Dermis blood vessel endothelial cell (primary cell): ENCODE data around the gene MGAT4B. TPM values are rescaled to one million over a fixed set of nuclear protein-coding genes. Genes with fewer than 3 reads are reported as not detected.

Source experiments
- DNase-seq: peaks from one replicate; pipeline ENCODE4 v3.0.0; 2010
- total RNA-seq: library from RNA; depleted of rRNA; stranded (reverse); fragments of >200 nt; gene quantifications from 2 replicates; pipeline ENCODE4 v1.2.3, GENCODE V29; 2014

The MGAT4B gene
- total RNA-seq, 1 donor from 2014 or later: 229 TPM

DNA sequence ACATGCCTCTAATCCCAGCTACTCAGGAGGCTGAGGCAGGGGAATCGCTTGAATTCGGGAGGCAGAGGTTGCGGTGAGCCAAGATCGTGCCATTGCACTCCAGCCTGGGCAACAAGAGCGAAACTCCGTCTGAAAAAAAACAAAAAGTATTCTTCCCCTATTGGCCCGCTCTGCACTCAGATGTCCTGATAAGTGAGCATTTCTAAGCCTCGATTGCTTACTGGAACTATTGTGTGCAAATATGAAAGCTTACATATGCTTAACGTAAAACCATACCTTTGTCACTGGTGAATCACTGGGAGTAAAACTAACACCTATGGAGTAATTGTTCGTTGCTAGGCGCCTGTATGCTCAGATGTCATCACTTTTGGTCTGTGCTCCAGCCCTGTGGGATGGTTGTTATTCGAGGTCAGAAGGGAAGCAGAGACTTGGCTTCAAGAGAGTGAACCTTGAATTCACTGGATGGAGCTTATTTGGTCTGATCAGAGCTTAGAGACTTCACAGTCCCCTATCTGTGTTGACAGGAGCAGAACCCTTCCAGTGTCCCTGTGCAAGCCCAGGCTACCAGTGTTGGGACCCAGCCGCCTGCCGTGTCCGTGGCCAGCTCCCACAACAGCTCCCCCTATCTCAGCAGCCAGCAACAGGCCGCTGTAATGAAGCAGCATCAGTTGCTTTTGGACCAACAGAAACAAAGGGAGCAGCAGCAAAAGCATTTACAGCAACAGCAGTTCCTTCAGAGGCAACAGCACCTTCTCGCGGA, 38.2 kb downstream of the MGAT4B start:
- no peak for DNase-seq

DNA sequence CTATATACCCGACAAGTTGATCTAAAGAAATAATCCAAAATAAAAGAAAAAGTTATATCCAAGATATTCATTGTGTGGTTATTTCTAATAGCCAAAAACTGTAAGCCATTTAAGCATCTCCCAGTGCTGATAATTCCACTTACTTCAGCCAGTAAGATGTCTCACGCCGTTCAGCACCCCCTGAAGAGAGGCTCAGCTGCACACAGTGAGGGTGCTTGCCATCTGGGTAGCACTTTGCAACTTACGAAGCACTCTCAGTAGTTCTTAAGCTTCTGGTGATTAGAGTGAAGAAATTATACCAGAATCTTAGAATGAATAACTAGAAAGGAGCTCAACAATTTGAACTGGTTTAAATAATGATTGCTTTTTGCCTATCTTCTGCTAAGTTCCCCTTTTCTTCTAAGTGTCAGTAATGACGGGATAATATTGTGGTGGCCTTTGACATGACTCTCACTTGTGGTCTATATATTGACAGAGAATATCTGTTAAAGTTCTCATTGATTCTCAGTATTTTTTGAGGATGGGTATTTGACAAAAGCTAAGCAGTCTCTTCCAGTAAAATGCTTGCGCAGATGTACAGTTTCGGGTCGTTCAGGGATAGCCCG, 39.1 kb downstream of the MGAT4B start:
- no peak for DNase-seq

DNA sequence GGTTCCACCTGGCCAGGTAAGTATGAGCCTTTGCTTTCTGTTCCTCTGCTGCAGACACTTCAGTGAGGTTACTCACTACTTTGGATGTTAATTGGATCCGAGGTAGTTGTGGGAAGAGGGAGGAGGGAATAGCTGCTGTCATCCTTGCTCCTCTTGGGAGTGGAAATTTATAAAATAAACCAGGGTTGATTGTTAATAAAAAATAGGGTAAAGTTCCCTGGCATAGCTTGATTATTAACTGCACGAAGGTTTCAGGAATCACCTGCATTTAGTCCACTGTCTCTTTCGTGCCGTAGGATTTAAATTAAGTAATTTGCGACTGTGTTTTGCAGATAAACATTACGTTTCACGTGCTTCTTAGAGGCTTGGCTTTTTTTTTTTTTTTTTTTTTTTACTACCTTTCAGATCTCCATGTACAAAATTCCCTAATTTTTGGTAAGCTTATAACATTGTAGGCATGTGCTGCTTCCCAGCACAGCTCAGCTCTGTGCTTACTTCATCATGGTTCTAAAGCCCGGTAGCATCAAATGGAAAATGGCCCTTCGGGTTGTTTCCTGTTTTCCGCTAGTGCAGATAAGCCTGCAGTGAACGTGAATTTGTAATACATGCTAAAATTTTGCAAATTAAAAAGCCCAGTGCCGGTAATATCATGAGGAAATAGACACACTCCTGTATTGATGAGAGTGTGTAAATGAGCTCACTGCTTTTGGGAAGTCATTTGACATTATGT, 39.8 kb downstream of the MGAT4B start:
- peak; percentile 36 for DNase-seq

DNA sequence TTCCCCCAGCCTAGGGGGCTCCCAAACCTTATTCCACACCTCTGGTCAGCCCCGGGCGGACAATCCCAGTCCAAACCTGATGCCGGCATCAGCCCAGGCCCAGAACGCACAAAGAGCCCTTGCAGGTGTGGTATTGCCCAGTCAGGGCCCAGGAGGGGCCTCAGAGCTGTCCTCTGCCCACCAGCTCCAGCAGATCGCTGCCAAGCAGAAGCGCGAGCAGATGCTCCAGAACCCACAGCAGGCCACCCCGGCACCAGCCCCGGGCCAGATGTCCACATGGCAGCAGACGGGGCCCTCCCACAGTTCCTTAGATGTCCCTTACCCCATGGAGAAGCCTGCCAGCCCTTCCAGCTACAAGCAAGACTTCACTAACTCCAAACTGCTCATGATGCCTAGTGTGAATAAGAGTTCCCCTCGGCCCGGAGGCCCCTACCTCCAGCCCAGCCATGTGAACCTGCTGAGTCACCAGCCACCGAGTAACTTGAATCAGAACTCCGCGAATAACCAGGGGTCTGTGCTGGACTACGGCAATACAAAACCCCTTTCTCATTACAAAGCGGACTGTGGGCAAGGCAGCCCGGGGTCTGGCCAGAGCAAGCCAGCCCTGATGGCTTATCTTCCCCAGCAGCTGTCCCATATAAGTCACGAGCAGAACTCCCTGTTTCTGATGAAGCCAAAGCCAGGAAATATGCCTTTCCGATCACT, 40.5 kb downstream of the MGAT4B start:
- DNase-seq: peak; percentile 50

DNA sequence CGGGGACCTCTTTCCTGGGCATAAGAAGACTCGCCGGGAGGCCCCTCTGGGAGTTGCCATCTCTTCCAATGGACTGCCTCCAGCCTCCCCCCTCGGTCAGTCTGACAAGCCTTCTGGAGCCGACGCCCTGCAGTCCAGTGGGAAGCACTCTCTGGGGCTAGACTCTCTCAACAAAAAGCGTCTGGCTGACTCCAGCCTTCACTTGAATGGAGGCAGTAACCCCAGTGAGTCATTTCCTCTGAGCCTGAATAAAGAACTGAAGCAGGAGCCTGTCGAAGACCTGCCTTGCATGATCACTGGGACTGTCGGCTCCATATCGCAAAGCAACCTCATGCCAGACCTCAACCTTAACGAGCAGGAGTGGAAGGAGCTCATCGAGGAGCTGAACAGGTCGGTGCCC, 41.3 kb downstream of the MGAT4B start:
- DNase-seq: peak; percentile 89

DNA sequence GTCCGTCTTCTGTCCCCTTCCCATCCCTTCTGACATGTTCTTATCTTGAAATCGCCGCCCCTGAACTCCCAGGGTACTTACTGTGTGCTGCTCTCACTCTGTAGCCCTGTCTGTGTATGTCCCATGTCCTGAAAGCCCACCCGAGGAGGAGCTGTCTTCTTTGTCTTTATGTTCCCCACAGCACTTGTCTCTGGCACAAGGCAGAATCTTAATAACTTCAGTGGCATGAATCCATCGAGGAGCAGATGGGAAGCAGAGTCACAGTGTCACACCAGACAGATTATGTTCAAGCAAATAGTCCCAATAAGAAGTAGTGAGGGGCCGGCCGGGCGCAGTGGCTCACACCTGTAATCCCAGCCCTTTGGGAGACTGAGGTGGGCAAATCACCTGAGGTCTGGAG, 42.6 kb downstream of the MGAT4B start:
- DNase-seq: no peak

DNA sequence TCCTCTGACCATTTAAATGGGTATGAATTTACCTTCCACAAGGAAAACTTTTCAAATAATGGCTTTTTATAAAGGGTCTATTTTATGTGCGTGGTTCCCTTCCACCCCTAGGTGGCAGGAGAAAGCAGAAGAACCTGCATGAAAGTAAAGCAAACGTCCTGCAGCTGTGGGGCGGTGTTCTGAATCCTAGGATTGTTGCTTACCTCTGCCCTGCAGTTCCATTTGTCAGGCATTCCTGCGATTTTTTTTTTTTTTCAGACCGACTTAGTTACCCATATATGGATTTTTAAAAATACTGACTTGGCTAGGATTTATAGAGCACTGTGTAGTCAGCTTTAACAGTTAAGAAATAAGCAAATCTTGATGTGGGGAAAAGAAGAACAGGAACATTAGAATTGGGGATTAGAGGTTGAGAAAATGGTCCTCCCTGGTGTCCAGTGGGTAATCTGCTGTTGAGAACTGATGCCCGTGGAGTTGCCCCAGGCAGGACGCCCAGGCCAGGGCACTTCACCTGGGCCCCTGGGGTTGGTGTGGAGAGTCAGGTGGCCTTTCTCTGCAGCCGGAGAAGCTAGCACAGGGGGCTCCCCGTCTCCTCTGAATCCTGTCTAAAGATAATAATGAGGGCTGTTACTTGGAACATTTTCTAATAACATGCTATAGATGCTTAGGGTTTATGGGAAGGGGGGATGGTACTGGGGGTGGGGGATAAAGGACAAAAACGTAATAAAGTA, 43.3 kb downstream of the MGAT4B start:
- DNase-seq: peak; percentile 88

DNA sequence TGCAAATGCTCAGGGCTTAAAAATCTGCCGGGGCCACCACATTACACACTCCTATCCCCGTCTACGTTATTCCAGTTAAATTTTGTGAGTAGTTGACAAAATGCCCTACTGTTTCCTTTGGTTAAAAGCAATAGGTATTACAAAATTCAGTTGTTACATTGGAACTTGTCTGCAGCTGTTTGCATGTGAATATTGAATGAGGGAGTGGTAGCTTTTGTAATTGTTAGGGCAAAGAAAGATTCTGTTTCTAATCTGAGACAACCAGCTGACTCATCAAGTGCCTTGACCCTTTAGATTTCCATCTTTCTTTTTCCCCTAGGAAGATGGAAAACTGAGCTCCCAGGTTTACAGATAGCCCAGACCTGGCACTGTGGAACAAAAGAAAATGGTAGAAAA, 43.9 kb downstream of the MGAT4B start:
- no peak for DNase-seq

DNA sequence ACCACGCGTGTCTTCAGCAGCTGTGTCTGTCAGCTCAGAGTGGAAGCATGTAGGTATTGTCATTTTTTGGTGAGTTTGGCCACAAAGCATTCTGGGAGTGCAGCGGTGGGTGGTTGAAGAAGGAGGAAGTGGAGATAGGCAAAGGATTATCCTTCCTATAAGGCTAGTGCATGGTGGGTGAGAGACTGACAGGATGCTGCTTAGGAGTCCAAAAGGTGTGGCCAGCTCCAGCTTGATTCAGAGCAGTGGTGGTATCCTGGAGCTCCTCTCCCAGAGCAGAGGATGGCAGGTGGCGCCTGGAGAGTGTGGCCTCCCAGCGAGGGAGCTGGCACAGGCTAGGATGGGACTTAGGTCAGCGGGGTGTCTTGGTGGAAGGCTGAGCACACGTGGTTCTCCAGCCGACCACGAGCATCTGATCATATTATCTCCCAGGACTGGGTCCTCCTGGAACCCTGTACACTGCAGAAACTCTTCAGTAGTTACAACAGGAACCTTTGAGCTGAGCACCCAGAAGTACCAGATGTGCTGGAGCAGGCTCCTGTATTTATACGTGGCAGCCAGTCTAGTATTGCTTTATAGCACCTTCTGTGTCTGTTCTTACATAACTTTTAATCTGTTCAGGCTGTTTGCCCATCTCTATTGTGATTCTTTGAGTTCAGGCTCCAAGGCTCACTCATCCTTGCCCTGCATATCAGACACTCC, 44.4 kb downstream of the MGAT4B start:
- DNase-seq: no peak

DNA sequence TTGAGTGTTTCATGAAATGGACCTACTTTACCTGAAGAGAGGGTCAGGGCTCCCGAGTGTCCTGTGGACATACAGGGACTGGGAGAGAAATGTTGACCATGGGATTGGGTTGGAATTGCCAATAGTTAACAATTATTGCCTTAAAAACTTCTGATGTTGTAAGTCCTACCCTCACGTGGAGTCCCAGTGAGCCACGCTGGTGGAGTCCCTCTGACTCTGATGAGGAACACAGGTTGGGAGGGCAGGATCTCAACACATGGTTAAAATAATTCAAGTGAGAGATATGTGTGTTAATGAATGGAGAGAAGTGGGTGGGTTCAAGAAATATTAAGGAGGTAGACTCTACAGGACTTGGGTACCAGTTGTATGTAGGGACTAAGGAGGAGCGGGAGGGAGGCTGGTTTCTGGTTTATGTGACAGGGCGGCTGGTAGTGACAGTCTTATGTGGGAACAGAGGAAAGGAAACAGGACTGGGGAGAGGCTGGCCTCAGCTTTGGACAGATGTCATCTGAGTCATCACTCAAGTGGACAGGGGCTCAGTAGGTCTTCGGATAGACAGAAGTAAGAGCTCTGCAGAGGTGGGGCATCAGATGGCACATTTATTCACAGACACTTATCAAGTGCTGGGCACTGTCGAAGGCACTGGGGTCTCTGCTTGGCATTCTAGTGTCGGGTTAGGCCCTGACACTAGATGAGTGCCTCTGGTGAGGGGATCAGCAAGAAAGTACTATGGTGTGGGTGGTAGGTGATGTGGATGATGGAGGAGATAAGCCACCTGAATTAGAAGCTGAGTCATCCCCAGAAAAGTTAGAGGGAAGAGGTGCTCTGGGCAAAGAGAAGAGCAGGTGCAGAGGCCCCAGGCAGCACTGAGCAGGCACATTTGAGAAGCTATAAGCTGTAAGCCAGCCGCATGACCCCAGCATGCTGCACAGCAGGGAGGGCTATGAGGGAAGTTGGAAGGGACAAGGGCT, 46.8 kb downstream of the MGAT4B start:
- no peak for DNase-seq

DNA sequence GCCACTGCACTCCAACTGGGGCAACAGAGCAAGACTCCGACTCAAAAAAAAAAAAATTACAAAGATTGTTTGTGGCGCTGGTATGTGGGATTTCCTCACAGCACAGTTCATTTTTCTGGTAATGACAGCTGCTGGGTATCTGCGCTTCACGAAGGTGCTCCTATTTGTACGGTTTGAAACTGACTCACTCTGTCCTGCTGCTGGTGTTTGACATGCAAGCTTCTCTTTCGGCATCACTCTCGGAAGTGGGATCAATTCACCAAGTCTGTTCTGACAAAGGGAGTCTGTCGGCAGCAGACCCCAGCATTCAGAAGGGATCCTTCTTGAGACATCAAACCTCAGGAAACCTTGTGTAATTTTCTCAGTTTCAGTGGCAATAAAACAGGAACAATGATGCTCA, 47.7 kb downstream of the MGAT4B start:
- DNase-seq: no peak

DNA sequence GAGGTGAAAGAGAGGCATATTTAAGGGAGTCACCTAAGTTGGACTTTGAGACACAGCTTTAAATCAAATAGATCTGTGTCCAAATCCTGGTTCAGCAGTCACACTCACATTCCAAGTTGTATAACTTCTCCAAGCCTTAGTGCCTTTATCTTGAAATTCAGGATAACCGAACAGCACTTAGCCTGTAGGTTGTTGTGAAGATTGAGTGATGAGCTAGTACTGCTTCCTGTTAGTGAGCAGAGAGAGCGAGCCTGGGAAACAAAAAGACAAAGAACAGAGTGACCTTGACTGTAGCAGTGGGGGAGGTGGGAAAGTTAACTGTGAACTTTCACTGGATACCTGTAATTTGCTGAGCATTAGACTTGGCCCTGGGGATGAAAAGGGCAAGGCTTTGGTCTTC, 51.6 kb downstream of the MGAT4B start:
- DNase-seq: peak; percentile 44

DNA sequence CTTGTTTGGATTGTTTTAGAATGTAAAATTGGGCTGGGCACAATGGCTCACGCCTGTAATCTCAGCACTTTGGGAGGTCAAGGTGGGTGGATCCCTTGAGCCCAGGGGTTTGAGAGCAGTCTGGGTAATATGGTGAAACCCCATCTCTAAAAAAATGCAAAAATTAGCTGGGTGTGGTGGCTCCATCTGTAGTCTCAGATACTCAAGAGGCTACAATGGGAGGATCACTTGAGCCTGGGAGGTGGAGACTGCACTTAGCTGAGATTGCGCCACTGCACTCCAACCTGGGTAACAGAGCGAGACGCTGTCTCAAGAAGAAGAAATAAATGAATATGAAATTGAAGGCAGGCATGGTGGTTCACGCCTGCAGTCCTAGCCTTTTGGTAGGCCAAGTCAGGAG, 52.7 kb downstream of the MGAT4B start:
- DNase-seq: no peak

DNA sequence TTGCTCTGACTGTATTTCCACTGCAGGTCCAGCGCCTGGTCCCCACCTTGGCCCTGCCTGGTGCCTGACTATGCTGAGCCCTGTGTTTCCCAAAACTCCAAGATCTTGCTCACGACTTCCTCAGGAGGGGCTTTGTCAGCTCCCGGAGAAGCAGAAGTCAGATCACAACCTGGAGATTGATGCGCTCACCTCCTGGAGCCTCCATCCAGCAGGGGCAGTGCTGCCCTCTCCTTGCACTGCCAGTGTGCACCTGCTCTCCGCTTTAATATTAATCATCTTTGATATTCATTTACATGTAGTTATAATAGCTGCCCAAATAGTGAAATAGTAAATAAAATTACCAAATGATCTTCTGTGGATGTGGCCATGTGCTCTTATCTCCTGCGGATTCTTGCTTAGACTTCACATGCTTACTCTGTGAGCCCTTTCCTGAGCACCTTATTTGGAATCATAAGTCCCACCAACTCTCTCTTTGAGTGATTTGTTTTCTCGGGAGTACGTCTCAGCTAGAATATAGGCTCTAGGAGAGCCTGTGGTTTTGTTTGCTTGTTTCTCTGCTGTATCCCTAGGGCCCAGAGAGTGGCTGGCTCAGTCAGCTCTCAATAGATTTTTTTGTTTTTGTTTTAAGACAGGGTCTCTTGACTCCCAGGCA, 56.7 kb downstream of the MGAT4B start:
- DNase-seq: no peak

DNA sequence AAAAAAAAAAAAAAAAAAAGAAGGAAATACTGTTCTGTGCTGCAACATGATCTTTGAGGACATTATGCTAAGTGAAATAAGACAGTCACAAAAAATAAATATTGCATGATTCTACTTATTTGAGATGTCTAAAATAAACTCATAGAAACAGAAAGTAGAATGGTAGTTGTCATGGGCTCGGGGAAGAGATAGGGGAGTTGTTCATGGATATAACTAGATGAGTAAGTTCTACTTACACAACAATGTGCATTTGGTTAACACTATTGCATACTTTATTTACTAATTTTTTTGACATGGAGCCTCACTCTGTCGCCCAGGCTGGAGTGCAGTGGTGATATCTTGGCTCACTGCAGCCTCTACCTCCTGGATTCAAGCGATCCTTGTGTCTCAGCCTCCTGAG, 58.9 kb downstream of the MGAT4B start:
- no peak for DNase-seq

Other genes starting within 250 kb of the MGAT4B start
- 656 and 803 TPM in 2 replicates for gene HNRNPH1, start 183.2 kb downstream of the MGAT4B start, total RNA-seq
- not detected in 2 replicates for gene CBY3, start 125.8 kb downstream of the MGAT4B start, total RNA-seq
- gene CANX, start 107.9 kb downstream of the MGAT4B start, total RNA-seq: 796 and 1,147 TPM in 2 replicates
- gene MAML1, start 74.0 kb downstream of the MGAT4B start, total RNA-seq: 9.2 and 15.6 TPM in 2 replicates
- 0.79 and 0.85 TPM in 2 replicates for gene LTC4S, start 12.9 kb downstream of the MGAT4B start, total RNA-seq
- gene SQSTM1, start 14.0 kb upstream of the MGAT4B start, total RNA-seq: 644 and 1,006 TPM in 2 replicates
- 8.2 and 11.9 TPM in 2 replicates for gene MRNIP, start 52.0 kb upstream of the MGAT4B start, total RNA-seq
- gene TBC1D9B, start 101.0 kb upstream of the MGAT4B start, total RNA-seq: 64.2 and 97.8 TPM in 2 replicates